Measurements from ENCODE around the gene ZER1.

DNA sequence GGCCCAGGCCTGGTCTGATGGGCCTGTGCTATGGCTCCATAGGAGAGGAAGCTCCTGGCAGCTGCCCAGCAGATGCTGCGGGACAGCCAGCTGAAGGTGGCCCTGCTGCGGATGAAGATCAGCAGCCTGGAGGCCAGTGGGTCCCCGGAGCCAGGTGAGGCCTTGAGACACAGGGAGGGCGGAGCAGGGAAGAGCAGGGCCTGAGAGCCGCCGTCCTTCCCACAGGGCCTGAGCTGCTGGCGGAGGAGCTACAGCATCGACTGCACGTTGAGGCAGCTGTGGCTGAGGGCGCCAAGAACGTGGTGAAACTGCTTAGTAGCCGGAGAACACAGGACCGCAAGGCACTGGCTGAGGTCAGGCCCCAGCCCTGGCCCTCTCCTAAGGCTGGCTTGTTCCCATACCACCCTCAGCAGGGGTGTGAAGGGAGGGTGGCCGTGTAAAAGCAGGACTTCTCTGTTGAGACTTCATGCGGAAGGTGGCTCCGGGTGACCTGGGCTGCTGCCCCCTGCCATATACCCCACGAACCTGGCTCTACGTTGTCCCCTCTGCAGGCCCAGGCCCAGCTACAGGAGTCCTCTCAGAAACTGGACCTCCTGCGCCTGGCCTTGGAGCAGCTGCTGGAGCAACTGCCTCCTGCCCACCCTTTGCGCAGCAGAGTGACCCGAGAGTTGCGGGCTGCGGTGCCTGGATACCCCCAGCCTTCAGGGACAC lies 64.9 kb downstream of the ZER1 start:
- TF ChIP-seq, protein P1, sequence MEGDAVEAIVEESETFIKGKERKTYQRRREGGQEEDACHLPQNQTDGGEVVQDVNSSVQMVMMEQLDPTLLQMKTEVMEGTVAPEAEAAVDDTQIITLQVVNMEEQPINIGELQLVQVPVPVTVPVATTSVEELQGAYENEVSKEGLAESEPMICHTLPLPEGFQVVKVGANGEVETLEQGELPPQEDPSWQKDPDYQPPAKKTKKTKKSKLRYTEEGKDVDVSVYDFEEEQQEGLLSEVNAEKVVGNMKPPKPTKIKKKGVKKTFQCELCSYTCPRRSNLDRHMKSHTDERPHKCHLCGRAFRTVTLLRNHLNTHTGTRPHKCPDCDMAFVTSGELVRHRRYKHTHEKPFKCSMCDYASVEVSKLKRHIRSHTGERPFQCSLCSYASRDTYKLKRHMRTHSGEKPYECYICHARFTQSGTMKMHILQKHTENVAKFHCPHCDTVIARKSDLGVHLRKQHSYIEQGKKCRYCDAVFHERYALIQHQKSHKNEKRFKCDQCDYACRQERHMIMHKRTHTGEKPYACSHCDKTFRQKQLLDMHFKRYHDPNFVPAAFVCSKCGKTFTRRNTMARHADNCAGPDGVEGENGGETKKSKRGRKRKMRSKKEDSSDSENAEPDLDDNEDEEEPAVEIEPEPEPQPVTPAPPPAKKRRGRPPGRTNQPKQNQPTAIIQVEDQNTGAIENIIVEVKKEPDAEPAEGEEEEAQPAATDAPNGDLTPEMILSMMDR (conservative IDR thresholded peaks at IDR 0.05 in 1 of 2, IDR thresholded peaks at IDR 0.05 in 1 of 2; ENCODE audit: extremely low read depth in 1 of 2, insufficient read depth in 1 of 2, low read depth in 1 of 2, low read length in 2 of 2), result no peak
- no peak for TF ChIP-seq EZH2 (IDR thresholded peaks at IDR 0.05; ENCODE audit: borderline replicate concordance, low read length)

All from mammary epithelial cell (primary cell).